Neutrophil (primary cell): ENCODE data around the gene NEK2.
A peak's percentile ranks its signal among the peaks of the same experiment; 100 is the strongest.
"Not testable (repeated sequence)": the region's sequence is repeated elsewhere in the genome, so short reads cannot be mapped to it uniquely, and the experiment has no call there.

Experiments used
- H3K27ac ChIP-seq: fragments of 200-600 bp; sonication (generic); 2 replicates; pipeline ENCODE4 v1.5.1; 2016; ENCODE audit warnings: mild to moderate bottlenecking, moderate library complexity
- H3K27me3 ChIP-seq: fragments of 200-600 bp; sonication (generic); 2 replicates; pipeline ENCODE4 v1.6.0; 2016; ENCODE audit warnings: mild to moderate bottlenecking
- H3K36me3 ChIP-seq: fragments of 200-600 bp; sonication (generic); 2 replicates; pipeline ENCODE4 v1.5.1; 2017
- H3K4me1 ChIP-seq, 2 experiments: fragments of 200-600 bp in 1 of 2; sonication (generic) in 1 of 2; 1 replicate in 1 of 2; 2 replicates in 1 of 2; pipeline versions ENCODE4 v1.5.1 to v1.6.1; 2013 to 2016; ENCODE audit warnings: low read depth in 1 of 2, low read length in 1 of 2, mild to moderate bottlenecking in 1 of 2, moderate library complexity in 1 of 2; ENCODE audit not compliant: control insufficient read depth in 1 of 2, insufficient read depth in 1 of 2
- H3K4me3 ChIP-seq, 2 experiments: fragments of 200-600 bp in 1 of 2; sonication (generic) in 1 of 2; 1 replicate in 1 of 2; 2 replicates in 1 of 2; pipeline ENCODE4 v1.5.1; 2013 to 2016; ENCODE audit warnings: low read depth in 1 of 2, low read length in 1 of 2, mild to moderate bottlenecking in 1 of 2, moderate library complexity in 1 of 2
- H3K9me3 ChIP-seq: fragments of 200-600 bp; sonication (generic); 2 replicates; pipeline ENCODE4 v1.5.1; 2016
- TF ChIP-seq, protein P1 (sequence below): fragments of 200-600 bp; sonication (generic); IDR thresholded peaks from 2 replicates; pipeline ENCODE4 v1.5.1; 2016; ENCODE audit warnings: antibody characterized with exemption

Gene NEK2

GRCh38 chr1:211628417-211628816, 47.0 kb downstream of the NEK2 start:
- TF ChIP-seq, protein P1, sequence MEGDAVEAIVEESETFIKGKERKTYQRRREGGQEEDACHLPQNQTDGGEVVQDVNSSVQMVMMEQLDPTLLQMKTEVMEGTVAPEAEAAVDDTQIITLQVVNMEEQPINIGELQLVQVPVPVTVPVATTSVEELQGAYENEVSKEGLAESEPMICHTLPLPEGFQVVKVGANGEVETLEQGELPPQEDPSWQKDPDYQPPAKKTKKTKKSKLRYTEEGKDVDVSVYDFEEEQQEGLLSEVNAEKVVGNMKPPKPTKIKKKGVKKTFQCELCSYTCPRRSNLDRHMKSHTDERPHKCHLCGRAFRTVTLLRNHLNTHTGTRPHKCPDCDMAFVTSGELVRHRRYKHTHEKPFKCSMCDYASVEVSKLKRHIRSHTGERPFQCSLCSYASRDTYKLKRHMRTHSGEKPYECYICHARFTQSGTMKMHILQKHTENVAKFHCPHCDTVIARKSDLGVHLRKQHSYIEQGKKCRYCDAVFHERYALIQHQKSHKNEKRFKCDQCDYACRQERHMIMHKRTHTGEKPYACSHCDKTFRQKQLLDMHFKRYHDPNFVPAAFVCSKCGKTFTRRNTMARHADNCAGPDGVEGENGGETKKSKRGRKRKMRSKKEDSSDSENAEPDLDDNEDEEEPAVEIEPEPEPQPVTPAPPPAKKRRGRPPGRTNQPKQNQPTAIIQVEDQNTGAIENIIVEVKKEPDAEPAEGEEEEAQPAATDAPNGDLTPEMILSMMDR = no peak
- Histone ChIP-seq H3K36me3 (no peaks in the 10 kb centered on the region), H3K4me3 (no peak overlapping the region), H3K9me3 (no peaks in the 10 kb centered on the region), H3K27me3 (peaks cover 43% of the 10 kb centered on the region), H3K4me1 (no peaks in the 10 kb centered on the region), H3K27ac (no peak overlapping the region)

GRCh38 chr1:211627259-211627658, 48.2 kb downstream of the NEK2 start:
- Histone ChIP-seq H3K4me1 (no peaks in the 10 kb centered on the region), H3K27me3 (peaks cover 31% of the 10 kb centered on the region), H3K36me3 (no peaks in the 10 kb centered on the region), H3K27ac (no peak overlapping the region), H3K4me3 (no peak overlapping the region), H3K9me3 (no peaks in the 10 kb centered on the region)
- TF ChIP-seq, protein P1 = no peak

DNA sequence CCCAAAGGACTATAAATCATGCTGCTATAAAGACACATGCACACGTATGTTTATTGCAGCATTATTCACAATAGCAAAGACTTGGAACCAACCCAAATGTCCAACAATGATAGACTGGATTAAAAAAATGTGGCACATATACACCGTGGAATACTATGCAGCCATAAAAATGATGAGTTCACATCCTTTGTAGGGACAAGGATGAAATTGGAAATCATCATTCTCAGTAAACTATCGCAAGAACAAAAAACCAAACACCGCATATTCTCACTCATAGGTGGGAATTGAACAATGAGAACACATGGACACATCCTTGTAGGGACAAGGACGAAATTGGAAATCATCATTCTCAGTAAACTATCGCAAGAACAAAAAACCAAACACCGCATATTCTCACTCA, 49.6 kb downstream of the NEK2 start:
- not testable (repeated sequence) for H3K9me3 ChIP-seq, H3K4me3 ChIP-seq, H3K27ac ChIP-seq, H3K36me3 ChIP-seq, H3K4me1 ChIP-seq
- peaks cover 17% of the 10 kb centered on the region for H3K27me3 ChIP-seq

DNA sequence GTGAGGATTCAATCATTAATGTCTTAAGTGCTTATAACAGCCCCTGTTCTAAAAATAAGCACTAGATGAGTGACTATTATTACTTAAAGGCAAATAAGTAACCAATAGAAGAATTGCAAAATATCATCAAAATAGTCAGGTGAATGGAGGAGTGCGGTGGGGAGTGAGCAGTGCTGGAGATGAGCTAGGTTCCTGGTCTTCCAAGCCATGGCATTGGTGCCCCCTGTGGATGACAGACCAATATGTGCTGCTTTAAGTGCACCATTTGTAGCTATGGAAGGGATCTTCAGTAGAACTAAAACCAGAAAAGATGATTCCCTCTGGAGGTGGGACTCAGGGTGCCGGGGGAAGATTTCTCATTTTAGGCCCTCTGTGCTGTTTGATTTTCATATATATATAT, 50.4 kb downstream of the NEK2 start:
- TF ChIP-seq, protein P1 = peak; percentile 73
- Histone ChIP-seq H3K27me3 (peaks cover 9% of the 10 kb centered on the region), H3K36me3 (no peaks in the 10 kb centered on the region), H3K4me1 (no peaks in the 10 kb centered on the region), H3K27ac (no peak overlapping the region), H3K4me3 (no peak overlapping the region), H3K9me3 (no peaks in the 10 kb centered on the region)

DNA sequence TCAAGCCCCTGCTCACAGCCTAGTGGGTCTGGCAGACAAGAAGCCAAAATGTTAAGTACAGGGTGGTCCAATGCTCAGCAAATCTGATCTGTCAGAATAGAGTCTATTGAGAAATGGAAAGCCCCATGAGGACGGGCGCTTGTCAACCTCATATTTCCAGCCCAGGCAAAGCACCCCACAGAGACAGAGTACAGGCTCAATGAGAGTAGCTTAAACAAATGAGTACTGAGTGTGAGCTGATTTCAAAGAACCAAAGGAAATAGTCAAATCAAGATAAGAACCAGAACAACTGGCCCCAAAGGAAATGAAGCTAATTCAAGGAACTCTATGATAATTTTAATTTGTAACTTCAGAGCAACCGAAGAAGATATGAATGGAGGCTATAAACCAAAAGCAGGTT, 51.9 kb downstream of the NEK2 start:
- no peaks in the 10 kb centered on the region for H3K9me3 ChIP-seq
- H3K27ac ChIP-seq = no peak overlapping the region
- no peak overlapping the region for H3K4me3 ChIP-seq
- TF ChIP-seq, protein P1 = no peak
- H3K36me3 ChIP-seq = no peaks in the 10 kb centered on the region
- no peaks in the 10 kb centered on the region for H3K4me1 ChIP-seq
- H3K27me3 ChIP-seq = peaks cover 4% of the 10 kb centered on the region

DNA sequence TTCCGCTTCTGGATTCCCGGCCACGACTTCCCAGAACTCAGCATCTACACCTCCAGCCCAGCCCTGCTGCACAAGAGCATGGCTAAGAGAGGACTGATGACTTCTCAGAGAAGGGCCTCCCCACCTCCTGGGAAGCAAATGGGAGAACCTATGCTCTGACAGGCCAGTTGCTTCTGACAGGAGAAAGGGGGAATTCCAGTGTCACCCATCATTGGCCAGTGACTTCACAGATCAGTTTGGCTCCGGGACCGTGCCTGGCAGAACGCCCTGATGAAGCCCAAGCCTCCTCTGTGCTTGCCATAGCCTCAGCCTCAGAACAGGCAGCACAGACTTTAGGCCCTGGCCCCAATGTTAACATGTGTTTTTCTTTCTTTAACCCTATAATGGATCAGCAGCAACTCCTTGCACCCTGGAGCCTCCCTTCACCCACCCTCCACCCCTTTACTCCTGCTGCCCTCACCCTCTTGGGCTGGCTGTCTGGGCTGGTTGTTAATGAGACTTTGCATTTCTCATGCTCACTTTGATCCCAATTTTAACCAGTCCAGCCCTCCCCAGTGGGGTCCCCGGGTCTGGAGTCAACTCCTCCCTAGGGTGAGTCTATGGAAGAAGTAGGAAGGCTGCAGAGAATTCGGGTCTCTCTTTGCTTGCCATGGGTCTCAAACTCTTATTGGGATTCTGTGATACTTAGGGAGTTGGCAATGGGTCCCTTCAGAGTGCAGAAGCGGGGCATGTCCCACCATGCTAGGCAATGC, 53.8 kb downstream of the NEK2 start:
- no peaks in the 10 kb centered on the region for H3K4me1 ChIP-seq
- TF ChIP-seq, protein P1 = no peak
- H3K36me3 ChIP-seq = no peaks in the 10 kb centered on the region
- H3K9me3 ChIP-seq = no peaks in the 10 kb centered on the region
- no peak overlapping the region for H3K4me3 ChIP-seq
- H3K27ac ChIP-seq = no peak overlapping the region
- H3K27me3 ChIP-seq = no peaks in the 10 kb centered on the region
